OCI-LY3 (cell line): Measurements from ENCODE around the gene DMRTA2.

Experiments used
- H2AFZ ChIP-seq: fragments of 200-600, 300-600 bp; shearing (Covaris generic); 2 replicates; pipeline ENCODE4 v1.6.0; 2014; ENCODE audit warnings: antibody characterized with exemption, low read depth, low read length
- H3K27ac ChIP-seq: fragments of 200-600, 300-600 bp; sonication (generic); 2 replicates; pipeline ENCODE4 v1.5.1; 2014; ENCODE audit warnings: mild to moderate bottlenecking, low read length, moderate library complexity, mixed read lengths
- H3K27me3 ChIP-seq: fragments of 200-600, 300-600 bp; sonication (generic); 2 replicates; pipeline ENCODE4 v1.6.1; 2014; ENCODE audit warnings: low read depth, low read length, mixed read lengths
- H3K36me3 ChIP-seq: fragments of 200-600, 300-600 bp; sonication (generic); replicated peaks from 2 replicates; pipeline ENCODE3; 2014; ENCODE audit warnings: low read depth, low read length, mixed read lengths
- H3K4me1 ChIP-seq: fragments of 300-600, 200-600 bp; sonication (generic); 2 replicates; pipeline ENCODE4 v1.6.1; 2014; ENCODE audit warnings: low read length, mixed read lengths
- H3K4me2 ChIP-seq: fragments of 200-600, 300-600 bp; sonication (generic); 2 replicates; pipeline ENCODE4 v1.6.1; 2014; ENCODE audit warnings: low read length, mixed read lengths
- H3K4me3 ChIP-seq: fragments of 300-600, 200-600 bp; sonication (generic); 2 replicates; pipeline ENCODE4 v1.5.1; 2014; ENCODE audit warnings: antibody characterized with exemption, mild to moderate bottlenecking, low read length, moderate library complexity
- H3K79me2 ChIP-seq: fragments of 300-600, 200-600 bp; shearing (Covaris generic); 2 replicates; pipeline ENCODE4 v1.6.1; 2014; ENCODE audit warnings: mild to moderate bottlenecking, low read length, mixed read lengths
- H3K9ac ChIP-seq: fragments of 300-600, 200-600 bp; shearing (Covaris generic); 2 replicates; pipeline ENCODE4 v1.6.0; 2014; ENCODE audit warnings: mild to moderate bottlenecking, low read length, moderate library complexity
- H3K9me3 ChIP-seq: fragments of 200-600, 300-600 bp; shearing (Covaris generic); 2 replicates; pipeline ENCODE4 v1.6.1; 2014; ENCODE audit warnings: low read length, mixed read lengths; ENCODE audit not compliant: insufficient read depth
- H4K20me1 ChIP-seq: fragments of 200-600, 300-600 bp; sonication (generic); 2 replicates; pipeline ENCODE4 v1.6.1; 2016; ENCODE audit warnings: low read length, mixed read lengths; ENCODE audit not compliant: insufficient read depth
- CTCF ChIP-seq: fragments of 200-600, 300-600 bp; sonication (generic); IDR thresholded peaks from 2 replicates; pipeline ENCODE4 v1.5.1; 2014; ENCODE audit warnings: antibody characterized with exemption, low read length, low read depth
- EZH2phosphoT487 ChIP-seq: fragments of 200-600 bp; shearing (Covaris generic); IDR thresholded peaks from 2 replicates; pipeline ENCODE4 v1.6.1; 2018; ENCODE audit warnings: antibody characterized with exemption, mixed run types, low read depth

DMRTA2 gene

GRCh38 chr1:50420689-50421365, 2.4 kb downstream of the DMRTA2 start:
- H3K9ac ChIP-seq, result no peak overlapping the region
- no peaks in the 10 kb centered on the region for H3K27me3 ChIP-seq
- no peak overlapping the region for H3K4me3 ChIP-seq
- no peak for TF ChIP-seq EZH2phosphoT487
- no peak for TF ChIP-seq CTCF
- no peaks in the 10 kb centered on the region for H3K4me1 ChIP-seq
- H2AFZ ChIP-seq, result no peak overlapping the region
- no peaks in the 10 kb centered on the region for H3K9me3 ChIP-seq
- no peaks in the 10 kb centered on the region for H3K36me3 ChIP-seq
- no peak overlapping the region for H3K4me2 ChIP-seq
- no peaks in the 10 kb centered on the region for H4K20me1 ChIP-seq
- H3K79me2 ChIP-seq, result no peaks in the 10 kb centered on the region
- H3K27ac ChIP-seq, result no peak overlapping the region

GRCh38 chr1:50419907-50420677, 3.2 kb downstream of the DMRTA2 start:
- H3K27me3 ChIP-seq, result no peaks in the 10 kb centered on the region

GRCh38 chr1:50419192-50419906, 3.9 kb downstream of the DMRTA2 start:
- no peak overlapping the region for H3K4me3 ChIP-seq

More at GRCh38 chr1:50419907-50420677, 3.2 kb downstream of the DMRTA2 start:
- no peaks in the 10 kb centered on the region for H4K20me1 ChIP-seq
- no peaks in the 10 kb centered on the region for H3K9me3 ChIP-seq
- H3K4me3 ChIP-seq, result no peak overlapping the region
- TF ChIP-seq EZH2phosphoT487 (no peak), CTCF (no peak)
- no peaks in the 10 kb centered on the region for H3K4me1 ChIP-seq
- H3K36me3 ChIP-seq, result no peaks in the 10 kb centered on the region
- H3K4me2 ChIP-seq, result no peak overlapping the region
- no peaks in the 10 kb centered on the region for H3K79me2 ChIP-seq
- H2AFZ ChIP-seq, result no peak overlapping the region
- no peak overlapping the region for H3K27ac ChIP-seq
- H3K9ac ChIP-seq, result no peak overlapping the region

More at GRCh38 chr1:50419192-50419906, 3.9 kb downstream of the DMRTA2 start:
- no peaks in the 10 kb centered on the region for H3K36me3 ChIP-seq
- H3K27me3 ChIP-seq, result no peaks in the 10 kb centered on the region
- no peak overlapping the region for H3K27ac ChIP-seq
- H2AFZ ChIP-seq, result no peak overlapping the region
- H4K20me1 ChIP-seq, result no peaks in the 10 kb centered on the region
- H3K9me3 ChIP-seq, result no peaks in the 10 kb centered on the region
- H3K9ac ChIP-seq, result no peak overlapping the region
- TF ChIP-seq CTCF, result no peak
- no peak for TF ChIP-seq EZH2phosphoT487
- H3K4me2 ChIP-seq, result no peak overlapping the region
- no peaks in the 10 kb centered on the region for H3K79me2 ChIP-seq
- H3K4me1 ChIP-seq, result no peaks in the 10 kb centered on the region
